CD4-positive, alpha-beta T cell (primary cell): ENCODE measurements around the gene DRAM1. TPM values are rescaled to one million over a fixed set of nuclear protein-coding genes. Genes with fewer than 3 reads are reported as not detected.
"Not testable (repeated sequence)": the region's sequence is repeated elsewhere in the genome, so short reads cannot be mapped to it uniquely, and the experiment has no call there.

Experiments
- ATAC-seq: fragments of 200-7000 bp; cut with Tn5 transposase; one replicate; pipeline ENCODE4 v1.10.0; 2022; ENCODE audit warnings: mild to moderate bottlenecking; ENCODE audit not compliant: poor library complexity
- CTCF ChIA-PET: fragments of 350-600 bp; sonication (Branson Sonifier 250); formaldehyde crosslinking; loops from one replicate; lab custom pipeline; 2021; ENCODE audit warnings: antibody characterized with exemption, inconsistent platforms; lab: Charles Lee
- POLR2A ChIA-PET: fragments of 350-600 bp; sonication (Branson Sonifier 250); formaldehyde crosslinking; loops from one replicate; lab custom pipeline; 2021; ENCODE audit warnings: antibody characterized with exemption, inconsistent platforms; lab: Charles Lee
- DNase-seq, 14 experiments: peaks; one replicate each; pipeline ENCODE4 v3.0.0-alpha.2; 2013 to 2020; ENCODE audit warnings: mixed read lengths in 2 of 14
- H3K27ac ChIP-seq, 2 donors: one replicate each; pipeline versions ENCODE4 v1.5.1 to v1.7.0; 2013; ENCODE audit warnings: low read length in 2 of 2, low read depth in 1 of 2, mild to moderate bottlenecking in 1 of 2
- H3K27me3 ChIP-seq, 2 experiments: 1 replicate in 1 of 2; 2 replicates in 1 of 2; pipeline versions ENCODE4 v1.6.1 to v1.7.0; 2013; ENCODE audit warnings: low read length in 2 of 2, control low read depth in 1 of 2, mild to moderate bottlenecking in 1 of 2, moderate library complexity in 1 of 2; ENCODE audit not compliant: insufficient read depth in 2 of 2, control insufficient read depth in 1 of 2
- H3K36me3 ChIP-seq: one replicate; pipeline ENCODE4 v1.6.1; 2013; ENCODE audit warnings: low read length, control low read depth; ENCODE audit not compliant: insufficient read depth
- H3K4me1 ChIP-seq: one replicate; pipeline ENCODE4 v1.6.1; 2013; ENCODE audit warnings: low read length, control low read depth; ENCODE audit not compliant: insufficient read depth
- H3K4me3 ChIP-seq: one replicate; pipeline ENCODE4 v1.5.1; 2013; ENCODE audit warnings: mild to moderate bottlenecking, low read length, moderate library complexity
- H3K9me3 ChIP-seq, 2 experiments: 1 replicate in 1 of 2; 2 replicates in 1 of 2; pipeline versions ENCODE4 v1.6.1 to v1.7.0; 2013; ENCODE audit warnings: low read length in 2 of 2, mild to moderate bottlenecking in 2 of 2, control low read depth in 1 of 2, moderate library complexity in 1 of 2; ENCODE audit not compliant: control insufficient read depth in 1 of 2, insufficient read depth in 1 of 2
- H3K27ac Mint-ChIP-seq: one replicate; pipeline ENCODE4 v1.8.0; 2020; ENCODE audit warnings: mixed read lengths
- H3K27me3 Mint-ChIP-seq: one replicate; pipeline ENCODE4 v1.8.0; 2021; ENCODE audit warnings: mixed read lengths
- H3K36me3 Mint-ChIP-seq: one replicate; pipeline ENCODE4 v1.8.0; 2021; ENCODE audit warnings: low read depth, mixed read lengths
- H3K4me1 Mint-ChIP-seq: one replicate; pipeline ENCODE4 v1.8.0; 2021; ENCODE audit warnings: low read depth, mixed read lengths
- H3K4me3 Mint-ChIP-seq: one replicate; pipeline ENCODE4 v1.8.0; 2020; ENCODE audit warnings: mild to moderate bottlenecking, mixed read lengths
- H3K9me3 Mint-ChIP-seq: one replicate; pipeline ENCODE4 v1.8.0; 2020; ENCODE audit warnings: mixed read lengths
- intact Hi-C, 2 experiments: fragments of 100-400 bp; cut with DNase I in 1 of 2; cut with micrococcal nuclease in 1 of 2; formaldehyde crosslinking; loops; one replicate each; pipeline versions ENCODE4 v1.15.1 to v1.9.0; 2023 to 2025; cut with DNase I, micrococcal nuclease
- total RNA-seq, 174 experiments: library from RNA in 2 of 174; stranded (reverse) in 2 of 174; gene quantifications; one replicate each; pipeline ENCODE4 v1.2.3 and lab custom pipeline; 2021 to 2026
- TF ChIP-seq, protein P1 (sequence below): fragments of 200-600 bp; IDR thresholded peaks from one replicate; pipeline ENCODE4 v1.8.0; 2022; ENCODE audit warnings: antibody characterized with exemption, mild to moderate bottlenecking

Gene DRAM1
- total RNA-seq, 2 experiments from 2014 or later: 1.3 to 1.6 TPM

DNA sequence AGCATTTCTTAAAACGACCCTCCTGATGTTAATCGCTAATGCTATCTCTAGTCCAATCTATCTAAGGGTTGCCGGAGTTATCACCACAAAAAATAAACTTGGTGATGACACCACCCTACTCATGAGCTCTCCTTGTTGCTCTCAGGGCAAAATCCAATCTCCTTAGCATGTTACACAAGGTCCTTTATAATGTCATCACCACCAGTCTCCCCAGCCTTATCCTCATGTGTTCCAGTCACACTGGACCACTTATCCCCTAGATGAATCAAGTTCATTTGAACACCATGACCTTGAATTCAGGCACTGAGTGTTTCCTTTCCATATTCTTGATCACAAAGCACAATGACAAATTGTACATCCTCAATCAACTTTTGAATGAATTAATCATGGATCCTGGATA, 19.0 kb upstream of the DRAM1 start:
- no peaks in the 10 kb centered on the region for H3K9me3 Mint-ChIP-seq
- H3K27me3 ChIP-seq: no peaks in the 10 kb centered on the region
- no peaks in the 10 kb centered on the region for H3K27me3 Mint-ChIP-seq
- no peak overlapping the region for H3K4me3 ChIP-seq
- ATAC-seq: no peak
- H3K36me3 Mint-ChIP-seq: no peaks in the 10 kb centered on the region
- intact Hi-C loops: no loop called here
- peak in 1 of 14 experiments; percentile 21 for DNase-seq
- H3K27ac Mint-ChIP-seq: no peak overlapping the region
- H3K4me1 ChIP-seq: no peaks in the 10 kb centered on the region
- TF ChIP-seq, protein P1, sequence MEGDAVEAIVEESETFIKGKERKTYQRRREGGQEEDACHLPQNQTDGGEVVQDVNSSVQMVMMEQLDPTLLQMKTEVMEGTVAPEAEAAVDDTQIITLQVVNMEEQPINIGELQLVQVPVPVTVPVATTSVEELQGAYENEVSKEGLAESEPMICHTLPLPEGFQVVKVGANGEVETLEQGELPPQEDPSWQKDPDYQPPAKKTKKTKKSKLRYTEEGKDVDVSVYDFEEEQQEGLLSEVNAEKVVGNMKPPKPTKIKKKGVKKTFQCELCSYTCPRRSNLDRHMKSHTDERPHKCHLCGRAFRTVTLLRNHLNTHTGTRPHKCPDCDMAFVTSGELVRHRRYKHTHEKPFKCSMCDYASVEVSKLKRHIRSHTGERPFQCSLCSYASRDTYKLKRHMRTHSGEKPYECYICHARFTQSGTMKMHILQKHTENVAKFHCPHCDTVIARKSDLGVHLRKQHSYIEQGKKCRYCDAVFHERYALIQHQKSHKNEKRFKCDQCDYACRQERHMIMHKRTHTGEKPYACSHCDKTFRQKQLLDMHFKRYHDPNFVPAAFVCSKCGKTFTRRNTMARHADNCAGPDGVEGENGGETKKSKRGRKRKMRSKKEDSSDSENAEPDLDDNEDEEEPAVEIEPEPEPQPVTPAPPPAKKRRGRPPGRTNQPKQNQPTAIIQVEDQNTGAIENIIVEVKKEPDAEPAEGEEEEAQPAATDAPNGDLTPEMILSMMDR: no peak
- H3K36me3 ChIP-seq: no peaks in the 10 kb centered on the region
- H3K27ac ChIP-seq: no peak overlapping the region
- H3K4me3 Mint-ChIP-seq: no peak overlapping the region
- ChIA-PET POLR2A (no interaction called here), CTCF (no interaction called here)
- no peaks in the 10 kb centered on the region for H3K9me3 ChIP-seq
- H3K4me1 Mint-ChIP-seq: no peaks in the 10 kb centered on the region

DNA sequence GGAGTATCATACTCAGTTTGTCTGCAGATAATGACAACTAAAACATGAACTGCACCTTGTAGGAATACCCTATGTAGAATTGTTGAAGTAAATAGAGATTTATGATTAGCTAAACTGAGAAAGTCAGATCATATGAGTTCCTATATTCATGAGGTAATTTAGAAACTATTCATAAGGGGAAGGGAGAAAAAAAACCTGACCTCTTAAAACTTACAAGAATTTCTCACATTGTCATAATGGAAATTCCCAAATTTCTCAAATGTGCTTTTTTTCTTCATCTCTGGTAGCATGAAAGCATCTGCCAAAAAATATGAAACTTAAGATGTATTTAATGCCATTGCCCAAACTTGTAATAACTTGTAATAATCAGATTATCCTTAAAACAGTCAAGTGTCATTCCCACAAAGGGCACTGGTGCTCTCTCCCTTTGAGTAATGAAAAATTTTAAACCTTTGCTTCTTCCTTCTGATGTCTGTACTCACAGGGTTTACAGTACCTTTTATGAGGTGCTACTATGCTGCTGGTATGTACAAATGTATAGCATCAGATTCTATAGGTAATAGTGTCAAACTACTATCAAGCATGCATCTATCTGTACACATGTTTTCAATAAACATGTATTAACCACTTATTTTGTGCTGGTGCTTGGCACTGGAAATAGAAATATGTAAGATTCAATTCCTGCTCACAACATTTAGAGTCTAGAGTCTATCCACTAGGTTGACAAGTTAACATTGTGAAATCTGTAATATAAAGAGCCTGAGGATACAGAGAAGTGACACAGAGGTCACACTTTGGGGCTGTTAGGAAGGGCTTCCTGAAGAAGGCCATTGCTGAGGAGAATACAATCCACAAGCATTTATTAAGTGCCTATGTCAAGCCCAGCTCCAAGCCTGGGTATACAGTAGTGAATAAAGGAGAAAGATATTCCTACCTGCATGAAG, 17.4 kb upstream of the DRAM1 start:
- CTCF ChIA-PET: no interaction called here
- Histone ChIP-seq H3K4me1 (no peaks in the 10 kb centered on the region), H3K27me3 (no peaks in the 10 kb centered on the region), H3K4me3 (no peak overlapping the region), H3K27ac (no peak overlapping the region), H3K9me3 (no peaks in the 10 kb centered on the region), H3K36me3 (no peaks in the 10 kb centered on the region)
- no peak for ATAC-seq
- POLR2A ChIA-PET: no interaction called here
- Mint-ChIP-seq H3K27me3 (no peaks in the 10 kb centered on the region), H3K9me3 (no peaks in the 10 kb centered on the region), H3K27ac (no peak overlapping the region), H3K4me1 (no peaks in the 10 kb centered on the region), H3K4me3 (no peak overlapping the region), H3K36me3 (no peaks in the 10 kb centered on the region)
- peak in 2 of 14 experiments; percentile 47 to 51 for DNase-seq
- intact Hi-C loops: no loop called here
- TF ChIP-seq, protein P1: no peak

DNA sequence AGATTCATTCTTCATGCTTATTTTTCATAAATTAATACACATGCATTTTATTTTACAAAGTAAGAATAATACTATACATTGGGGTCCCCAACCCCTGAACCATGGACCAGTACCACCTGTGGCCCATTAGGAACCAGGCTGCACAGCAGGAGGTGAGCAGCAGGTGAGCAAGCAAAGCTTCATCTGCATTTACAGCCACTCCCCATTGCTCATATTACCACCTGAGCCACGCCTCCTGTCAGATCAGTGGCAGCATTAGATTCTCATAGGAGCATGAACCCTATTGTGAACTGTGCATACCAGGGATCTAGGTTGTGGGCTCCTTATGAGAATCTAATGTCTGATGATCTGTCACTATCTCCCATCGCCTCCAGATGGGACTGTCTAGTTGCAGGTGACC, 15.7 kb upstream of the DRAM1 start:
- POLR2A ChIA-PET, H3K36me3 Mint-ChIP-seq, H3K36me3 ChIP-seq, H3K27me3 Mint-ChIP-seq, H3K9me3 ChIP-seq, intact Hi-C loops, H3K4me3 ChIP-seq, H3K27me3 ChIP-seq, H3K27ac Mint-ChIP-seq, H3K9me3 Mint-ChIP-seq, H3K4me3 Mint-ChIP-seq, H3K4me1 ChIP-seq, ATAC-seq, H3K4me1 Mint-ChIP-seq, H3K27ac ChIP-seq, DNase-seq: not testable (repeated sequence)
- CTCF ChIA-PET: interaction anchor here (0.7 kb wide), 1 partner anchor 92 kb away, joined by 3 read pairs; no protein-coding TSS in a partner anchor
